ENCODE data around the gene CFAP57. TPM values are rescaled to one million over a fixed set of nuclear protein-coding genes. Genes with fewer than 3 reads are reported as not detected.

Gene CFAP57
- total and polyA plus RNA-seq, 2 of the 4 experiments (the other 2 are of a cell fraction): 0.29 to 0.36 TPM

DNA sequence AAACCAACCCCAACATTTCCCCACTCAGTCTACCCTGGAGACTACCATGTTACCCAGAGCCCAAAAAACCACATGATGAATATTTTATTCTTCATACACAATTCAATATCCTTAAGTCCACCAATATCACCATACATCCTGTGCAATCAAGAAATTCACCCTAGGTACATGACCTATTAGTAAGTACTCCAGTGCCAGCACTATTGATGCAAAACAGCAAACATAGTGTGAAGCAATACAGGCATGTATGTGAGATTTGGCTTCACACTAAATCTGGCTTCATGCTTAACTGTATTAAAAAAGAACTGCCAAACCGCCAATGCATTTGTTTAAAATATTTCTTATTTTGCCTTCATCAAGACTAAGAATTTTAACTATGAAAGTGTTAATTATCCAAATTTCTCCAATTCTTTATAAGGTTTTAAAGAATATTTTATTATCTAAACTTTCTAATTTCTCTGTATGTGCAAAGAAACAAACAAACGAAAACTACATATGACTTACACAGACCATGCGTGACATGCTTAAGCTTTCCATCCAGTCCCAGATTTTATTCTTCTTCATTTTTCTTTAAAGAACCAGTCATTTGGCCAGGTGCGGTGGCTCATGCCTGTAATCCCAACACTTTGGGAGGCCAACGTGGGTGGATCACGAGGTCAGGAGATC, 75.3 kb downstream of the CFAP57 start:
- dilution Hi-C loops (cut with HindIII; ENCODE audit: low sequenced_read_pairs, unreplicated experiment): no loop called here
- Histone ChIP-seq H3K14ac (replicated peaks; ENCODE audit: low read depth, low read length) (no peak overlapping the region), H3K79me1 (ENCODE audit: low read depth in 1 of 2, low read length in 2 of 2) (no peaks in the 10 kb centered on the region), H3K9me1 (ENCODE audit: insufficient read depth, low read length) (no peaks in the 10 kb centered on the region), H3K36me3 (ENCODE audit: control insufficient read depth, insufficient read depth, low read length) (no peaks in the 10 kb centered on the region), H2AK5ac (ENCODE audit: low read depth, low read length) (no peak overlapping the region), H4K8ac (ENCODE audit: low read depth in 2 of 2, low read length in 2 of 2) (no peak overlapping the region), H3K27me3 (ENCODE audit: control insufficient read depth, insufficient read depth, low read length) (peaks cover 11% of the 10 kb centered on the region), H2BK120ac (ENCODE audit: low read depth, low read length) (no peak overlapping the region), H2AK9ac (replicated peaks; ENCODE audit: low read depth, low read length, poor library complexity) (no peak overlapping the region), H3K27ac (ENCODE audit: insufficient read depth, low read length) (no peak overlapping the region), H4K91ac (ENCODE audit: insufficient read depth, low read depth, low read length) (no peak overlapping the region), H2BK15ac (ENCODE audit: low read depth, low read length) (no peak overlapping the region), H3K4ac (ENCODE audit: low read depth, low read length) (no peak overlapping the region), H3K56ac (ENCODE audit: extremely low read depth, insufficient read depth, low read length) (no peak overlapping the region), H3K23ac (ENCODE audit: low read depth, low read length) (no peak overlapping the region), H2BK5ac (ENCODE audit: low read depth, low read length, poor library complexity, severe bottlenecking) (no peak overlapping the region), H3K9me3 (ENCODE audit: control insufficient read depth, insufficient read depth, low read length) (peaks cover 9% of the 10 kb centered on the region), H2AFZ (replicated peaks; ENCODE audit: low read length, poor library complexity) (no peak overlapping the region), H4K5ac (ENCODE audit: low read depth, low read length) (no peak overlapping the region), H3K18ac (ENCODE audit: low read depth, low read length) (no peak overlapping the region), H3K4me2 (ENCODE audit: low read depth, low read length) (no peak overlapping the region), H2BK20ac (ENCODE audit: low read depth, low read length) (no peak overlapping the region), H3K4me1 (ENCODE audit: control insufficient read depth, insufficient read depth, low read length) (no peaks in the 10 kb centered on the region), H3K9ac (ENCODE audit: low read depth, low read length) (no peak overlapping the region), H3K4me3 (ENCODE audit: insufficient read depth, low read depth, low read length) (no peak overlapping the region), H4K20me1 (ENCODE audit: insufficient read depth, low read length) (no peaks in the 10 kb centered on the region)
- intact Hi-C loops (cut with micrococcal nuclease): no loop called here
- POLR2A ChIA-PET (ENCODE audit: unreplicated experiment): no interaction called here
- CTCF ChIA-PET: no interaction called here
- no peak for TF ChIP-seq MAFK (IDR thresholded peaks at IDR 0.05; ENCODE audit: low read depth, low read length)
- no peak for TF ChIP-seq BHLHE40 (IDR thresholded peaks at IDR 0.05; ENCODE audit: low read depth, low read length)
- no peak for TF ChIP-seq CHD1 (IDR thresholded peaks at IDR 0.05; ENCODE audit: low read depth, low read length)
- no peak for TF ChIP-seq SMC3 (IDR thresholded peaks at IDR 0.05; ENCODE audit: low read depth, low read length)
- TF ChIP-seq RAD21 (IDR thresholded peaks at IDR 0.05; ENCODE audit: low read length): no peak
- no peak for TF ChIP-seq POLR2A (IDR thresholded peaks at IDR 0.05; ENCODE audit: low read depth, low read length)
- TF ChIP-seq RFX5 (IDR thresholded peaks at IDR 0.05; ENCODE audit: low read depth, low read length): no peak
- TF ChIP-seq, protein P1, sequence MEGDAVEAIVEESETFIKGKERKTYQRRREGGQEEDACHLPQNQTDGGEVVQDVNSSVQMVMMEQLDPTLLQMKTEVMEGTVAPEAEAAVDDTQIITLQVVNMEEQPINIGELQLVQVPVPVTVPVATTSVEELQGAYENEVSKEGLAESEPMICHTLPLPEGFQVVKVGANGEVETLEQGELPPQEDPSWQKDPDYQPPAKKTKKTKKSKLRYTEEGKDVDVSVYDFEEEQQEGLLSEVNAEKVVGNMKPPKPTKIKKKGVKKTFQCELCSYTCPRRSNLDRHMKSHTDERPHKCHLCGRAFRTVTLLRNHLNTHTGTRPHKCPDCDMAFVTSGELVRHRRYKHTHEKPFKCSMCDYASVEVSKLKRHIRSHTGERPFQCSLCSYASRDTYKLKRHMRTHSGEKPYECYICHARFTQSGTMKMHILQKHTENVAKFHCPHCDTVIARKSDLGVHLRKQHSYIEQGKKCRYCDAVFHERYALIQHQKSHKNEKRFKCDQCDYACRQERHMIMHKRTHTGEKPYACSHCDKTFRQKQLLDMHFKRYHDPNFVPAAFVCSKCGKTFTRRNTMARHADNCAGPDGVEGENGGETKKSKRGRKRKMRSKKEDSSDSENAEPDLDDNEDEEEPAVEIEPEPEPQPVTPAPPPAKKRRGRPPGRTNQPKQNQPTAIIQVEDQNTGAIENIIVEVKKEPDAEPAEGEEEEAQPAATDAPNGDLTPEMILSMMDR (conservative IDR thresholded peaks at IDR 0.05; ENCODE audit: low read depth, low read length): no peak
- no peak for TF ChIP-seq NFE2L2 (IDR thresholded peaks at IDR 0.05; ENCODE audit: low read depth, low read length)
- no peak for TF ChIP-seq USF2 (IDR thresholded peaks at IDR 0.05; ENCODE audit: low read depth, low read length)
- no peak for TF ChIP-seq MAZ (IDR thresholded peaks at IDR 0.05; ENCODE audit: borderline replicate concordance, low read depth, low read length)
- TF ChIP-seq FOS (IDR thresholded peaks at IDR 0.05; ENCODE audit: low read depth, low read length): no peak
- no peak for TF ChIP-seq CEBPB (IDR thresholded peaks at IDR 0.05; ENCODE audit: low read depth, low read length)
- TF ChIP-seq, protein P2, sequence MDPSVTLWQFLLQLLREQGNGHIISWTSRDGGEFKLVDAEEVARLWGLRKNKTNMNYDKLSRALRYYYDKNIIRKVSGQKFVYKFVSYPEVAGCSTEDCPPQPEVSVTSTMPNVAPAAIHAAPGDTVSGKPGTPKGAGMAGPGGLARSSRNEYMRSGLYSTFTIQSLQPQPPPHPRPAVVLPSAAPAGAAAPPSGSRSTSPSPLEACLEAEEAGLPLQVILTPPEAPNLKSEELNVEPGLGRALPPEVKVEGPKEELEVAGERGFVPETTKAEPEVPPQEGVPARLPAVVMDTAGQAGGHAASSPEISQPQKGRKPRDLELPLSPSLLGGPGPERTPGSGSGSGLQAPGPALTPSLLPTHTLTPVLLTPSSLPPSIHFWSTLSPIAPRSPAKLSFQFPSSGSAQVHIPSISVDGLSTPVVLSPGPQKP (IDR thresholded peaks at IDR 0.05; ENCODE audit: borderline replicate concordance, low read depth, low read length): no peak
- TF ChIP-seq RCOR1 (IDR thresholded peaks at IDR 0.05; ENCODE audit: insufficient replicate concordance, low read length): no peak
- DNase-seq (no peak), ATAC-seq (ENCODE audit: low read depth) (no peak)
- WGBS, 2 experiments (ENCODE audit: extremely low coverage in 2 of 2, insufficient read length in 1 of 2): 76% methylated on average over 2 of the region's 6 CpGs; no CpG with 5 or more reads in 1 of the 2 experiments
- BruUV-seq (replicated peaks): no TSS peak
- in situ Hi-C loops (cut with MboI; ENCODE audit: low sequenced_read_pairs): no loop called here

Measured in IMR-90 (cell line).